LNCAP (cell line): ENCODE data around the gene CCR2.

Experiments used
- CTCF ChIP-seq: fragments of 450-650 bp; IDR thresholded peaks from 2 replicates; pipeline ENCODE4 v1.5.1; 2017; ENCODE audit warnings: mild to moderate bottlenecking

CCR2 gene

GRCh38 chr3:46383211-46383950 is 29.5 kb downstream of the CCR2 start:
- TF ChIP-seq CTCF = no peak

DNA sequence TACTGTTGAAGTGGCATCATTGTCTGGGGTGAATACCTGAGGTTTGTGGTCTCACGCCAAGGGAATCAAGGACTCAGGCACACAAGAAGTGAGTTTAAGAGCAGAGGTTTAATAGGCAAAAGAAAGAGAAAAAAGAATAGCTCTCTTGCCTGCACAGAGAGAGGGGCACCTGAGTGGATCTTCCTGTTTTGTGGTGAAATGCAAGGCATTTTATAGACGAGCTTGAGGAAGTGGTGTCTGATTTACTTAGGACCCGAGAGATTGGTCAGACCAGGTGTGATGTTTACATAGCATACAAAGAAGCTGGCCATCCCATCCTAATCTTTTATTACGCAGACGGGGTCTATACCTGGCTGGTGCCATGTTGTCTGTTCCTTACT is 30.0 kb downstream of the CCR2 start:
- TF ChIP-seq CTCF = no peak

GRCh38 chr3:46386205-46386604 is 32.3 kb downstream of the CCR2 start:
- TF ChIP-seq CTCF = no peak

- TF ChIP-seq CTCF = no peak
Observed at GRCh38 chr3:46389306-46389705, 35.4 kb downstream of the CCR2 start.

GRCh38 chr3:46393011-46393410 is 39.1 kb downstream of the CCR2 start:
- TF ChIP-seq CTCF = no peak

DNA sequence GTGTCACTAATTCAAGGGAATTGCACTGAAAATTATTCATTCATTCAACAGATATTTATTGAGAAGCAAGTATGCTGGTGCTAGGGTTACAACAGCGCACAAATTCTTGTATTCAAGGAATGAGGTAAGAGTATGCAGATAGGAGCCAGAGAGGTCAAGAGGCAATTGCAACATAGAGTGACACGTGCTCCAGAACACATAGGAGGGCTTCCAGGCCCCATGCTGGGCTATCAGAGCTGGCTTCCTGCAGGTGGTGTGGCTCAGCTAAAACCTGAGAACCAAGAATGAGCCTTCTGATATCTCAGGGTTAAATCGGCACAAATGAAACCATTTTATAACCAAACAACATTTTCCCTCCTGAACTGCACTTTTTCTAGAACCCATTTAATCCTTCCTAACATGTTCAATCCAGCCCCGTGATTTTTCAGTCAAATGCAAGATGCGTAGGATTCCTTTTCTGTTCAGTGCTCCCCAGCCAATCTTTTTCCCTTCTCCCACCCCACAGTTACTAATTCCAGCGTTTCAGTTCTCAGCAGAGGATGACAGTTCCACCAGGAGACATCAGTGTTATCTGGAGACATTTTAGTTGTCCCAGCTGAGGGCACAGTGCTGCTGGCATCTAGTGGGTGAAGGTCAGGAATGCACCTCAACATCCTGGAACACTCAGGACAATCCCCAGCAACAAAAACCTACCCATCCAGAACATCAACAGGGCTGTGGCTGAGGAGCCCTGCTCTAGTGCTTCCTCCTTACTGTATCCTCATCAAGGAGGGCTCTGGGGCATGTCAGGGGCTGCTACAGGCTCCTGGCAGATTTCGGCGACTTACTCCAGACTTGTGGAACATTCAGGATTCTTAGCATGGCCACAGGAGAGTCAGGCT is 39.9 kb downstream of the CCR2 start:
- TF ChIP-seq CTCF = no peak

- no peak for TF ChIP-seq CTCF
Observed at GRCh38 chr3:46395210-46395661, 41.3 kb downstream of the CCR2 start.
